GM12878 (cell line): ENCODE data around the gene ELL2. TPM values are rescaled to one million over a fixed set of nuclear protein-coding genes. Genes with fewer than 3 reads are reported as not detected.

Source experiments
- ATAC-seq: fragments of 200-7000 bp; cut with Tn5 transposase; 3 replicates; pipeline ENCODE4 v1.9.1; 2020; ENCODE audit warnings: mild to moderate bottlenecking, moderate library complexity
- BruUV-seq: library from RNA; stranded (reverse); fragments of 400-500 nt; replicated peaks from 2 replicates; lab custom pipeline; 2021; lab: Mats Ljungman, UMichigan
- CTCF ChIA-PET: fragments of 300-600 bp; sonication (Branson Sonifier 250); formaldehyde crosslinking; extraction: SDS; loops from one replicate; lab custom pipeline; 2021; ENCODE audit warnings: inconsistent platforms; lab: Yijun Ruan, JAX
- POLR2A ChIA-PET: fragments of 350-600 bp; formaldehyde crosslinking; extraction: SDS; loops from one replicate; lab custom pipeline; 2021; ENCODE audit warnings: inconsistent platforms; lab: Charles Lee
- RAD21 ChIA-PET: fragments of 300-600 bp; sonication (Branson Sonifier 250); formaldehyde crosslinking; loops from one replicate; lab custom pipeline; 2023; ENCODE audit warnings: antibody characterized with exemption; ENCODE audit not compliant: unreplicated experiment; lab: Charles Lee
- SMC1A ChIA-PET: fragments of 300-600 bp; sonication (Branson Sonifier 250); formaldehyde crosslinking; loops from one replicate; lab custom pipeline; 2023; ENCODE audit not compliant: unreplicated experiment, uncharacterized antibody; lab: Charles Lee
- DNase-seq: peaks from one replicate; pipeline ENCODE4 v3.0.0-alpha.2; 2011; ENCODE audit warnings: low read depth, low spot score
- FAIRE-seq: peaks from 3 replicates; lab custom pipeline; 2011; peaks lifted over from hg19 to GRCh38; lab: Jason Lieb, UNC
- H2AFZ ChIP-seq: 2 replicates; pipeline ENCODE4 v1.6.0; 2011; ENCODE audit warnings: low read depth, low read length, control low read depth; ENCODE audit not compliant: control insufficient read depth
- H3K27ac ChIP-seq: 2 replicates; pipeline ENCODE4 v1.5.1; 2011; ENCODE audit warnings: control low read depth; ENCODE audit not compliant: control insufficient read depth, insufficient read depth
- H3K27me3 ChIP-seq, 2 experiments: replicated peaks in 1 of 2; 2 replicates each; pipeline versions ENCODE4 v1.6.0 to v1.6.1; 2011; ENCODE audit warnings: low read length in 1 of 2; ENCODE audit not compliant: control insufficient read depth in 2 of 2, insufficient read depth in 2 of 2
- H3K36me3 ChIP-seq, 2 experiments: 2 replicates each; pipeline ENCODE4 v1.5.1; 2011; ENCODE audit warnings: low read length in 1 of 2; ENCODE audit not compliant: control insufficient read depth in 2 of 2, insufficient read depth in 2 of 2
- H3K4me1 ChIP-seq: 2 replicates; pipeline ENCODE4 v1.6.1; 2011; ENCODE audit warnings: mild to moderate bottlenecking, low read length, moderate library complexity, mixed read lengths; ENCODE audit not compliant: control insufficient read depth, insufficient read depth
- H3K4me2 ChIP-seq: 2 replicates; pipeline ENCODE4 v1.6.0; 2011; ENCODE audit warnings: control low read depth; ENCODE audit not compliant: control insufficient read depth, insufficient read depth
- H3K4me3 ChIP-seq: fragments of 200-600 bp; sonication (generic); 2 replicates; pipeline ENCODE4 v1.5.1; 2016
- H3K79me2 ChIP-seq: 2 replicates; pipeline ENCODE4 v1.6.0; 2011; ENCODE audit warnings: low read length; ENCODE audit not compliant: control insufficient read depth, insufficient read depth
- H3K9ac ChIP-seq: 2 replicates; pipeline ENCODE4 v1.8.0; 2011; ENCODE audit warnings: low read length, control low read depth, mixed read lengths; ENCODE audit not compliant: control insufficient read depth, insufficient read depth
- H3K9me3 ChIP-seq: replicated peaks from 3 replicates; pipeline ENCODE4 v1.5.1; 2011; ENCODE audit warnings: mild to moderate bottlenecking, low read length; ENCODE audit not compliant: control insufficient read depth, insufficient read depth
- H4K20me1 ChIP-seq: 2 replicates; pipeline ENCODE4 v1.6.0; 2011; ENCODE audit not compliant: control insufficient read depth, insufficient read depth
- FOS ChIP-seq: IDR thresholded peaks from 3 replicates; pipeline ENCODE4 v1.6.1; 2011; ENCODE audit warnings: borderline replicate concordance; ENCODE audit not compliant: insufficient read length; ENCODE audit errors: extremely low read depth
- IKZF2 ChIP-seq, 2 experiments: fragments of 450-650 bp; IDR thresholded peaks; 2 replicates each; pipeline ENCODE4 v1.6.1; 2017; ENCODE audit warnings: mild to moderate bottlenecking in 2 of 2, moderate library complexity in 2 of 2
- KDM1A ChIP-seq: fragments of 200-600 bp; sonication (generic); IDR thresholded peaks from 2 replicates; pipeline ENCODE4 v1.6.1; 2016; ENCODE audit warnings: borderline replicate concordance
- LARP7 ChIP-seq: fragments of 450-650 bp; IDR thresholded peaks from 2 replicates; pipeline ENCODE4 v1.6.1; 2017; ENCODE audit warnings: mild to moderate bottlenecking
- MEF2A ChIP-seq: IDR thresholded peaks from 2 replicates; pipeline ENCODE4 v1.6.1; 2011; ENCODE audit warnings: low read depth, mild to moderate bottlenecking, low read length, moderate library complexity; ENCODE audit not compliant: insufficient read depth
- NR2C2 ChIP-seq: IDR thresholded peaks from 2 replicates; pipeline ENCODE4 v1.6.1; 2011; ENCODE audit warnings: borderline replicate concordance, low read depth; ENCODE audit not compliant: control insufficient read depth, insufficient read length
- POLR2A ChIP-seq: IDR thresholded peaks from 2 replicates; pipeline ENCODE4 v1.6.1; 2011; ENCODE audit warnings: low read depth, mild to moderate bottlenecking, low read length
- POU2F2 ChIP-seq: IDR thresholded peaks from 3 replicates; pipeline ENCODE4 v1.6.1; 2011; ENCODE audit warnings: low read depth, mild to moderate bottlenecking, low read length, borderline replicate concordance
- SMC3 ChIP-seq: IDR thresholded peaks from 2 replicates; pipeline ENCODE4 v1.6.1; 2011; ENCODE audit warnings: low read length, improper control_type of control experiment, borderline replicate concordance
- SRF ChIP-seq, 2 experiments: IDR thresholded peaks; 2 replicates each; pipeline ENCODE4 v1.6.1; 2011; ENCODE audit warnings: low read depth in 2 of 2, low read length in 2 of 2, mild to moderate bottlenecking in 1 of 2, moderate library complexity in 1 of 2
- in situ Hi-C: fragments of 300-500 bp; cut with MboI; formaldehyde crosslinking; loops from 9 replicates; pipeline ENCODE4 v1.14.3; 2018; ENCODE audit warnings: mixed read lengths
- intact Hi-C: fragments of 100-400 bp; cut with micrococcal nuclease; formaldehyde crosslinking; loops from one replicate; pipeline ENCODE4 v1.14.2; 2022; ENCODE audit not compliant: unreplicated experiment
- polyA plus RNA-seq, 11 experiments: library from polyadenylated mRNA; depleted of rRNA in 4 of 11; unstranded in 6 of 11; stranded (reverse) in 5 of 11; fragments of >200 nt; fragmentation: Nextera tagmentation in 4 of 11; fragmentation: Illumina TruSeq in 1 of 11; extraction: Ambion mirVana in 4 of 11; extraction: Trizol in 1 of 11; gene quantifications; 1 replicate in 1 of 11; 2 replicates in 10 of 11; pipeline versions ENCODE4 v1.2.1 to v1.2.3, GENCODE V29; 2011 to 2016; ENCODE audit warnings: inconsistent platforms in 2 of 11, missing spikeins in 2 of 11, low read depth in 1 of 11
- total RNA-seq, 4 experiments: library from RNA; depleted of rRNA in 3 of 4; stranded (reverse); fragments of >200 nt in 3 of 4; fragmentation: Illumina TruSeq in 1 of 4; extraction: Trizol in 1 of 4; gene quantifications; 2 replicates each; pipeline versions ENCODE4 v1.2.1 to v1.2.3, GENCODE V29; 2013 to 2021
- TF ChIP-seq, protein P1 (sequence below): fragments of 450-650 bp; IDR thresholded peaks from 2 replicates; pipeline ENCODE4 v1.6.1; 2018; ENCODE audit warnings: borderline replicate concordance, mild to moderate bottlenecking; ENCODE audit not compliant: partially characterized antibody
- TF ChIP-seq, protein P2 (sequence below): IDR thresholded peaks from 2 replicates; pipeline ENCODE4 v1.6.1; 2011; ENCODE audit warnings: low read depth, mild to moderate bottlenecking, low read length, moderate library complexity, borderline replicate concordance; ENCODE audit errors: extremely low read depth
- TF ChIP-seq, protein P3 (sequence below): fragments of 450-650 bp; IDR thresholded peaks from 2 replicates; pipeline ENCODE4 v1.6.1; 2017; ENCODE audit warnings: borderline replicate concordance
- TF ChIP-seq, protein P4 (sequence below): fragments of 450-650 bp; IDR thresholded peaks from 2 replicates; pipeline ENCODE4 v1.6.1; 2017; ENCODE audit warnings: antibody characterized with exemption, mild to moderate bottlenecking, moderate library complexity

The ELL2 gene
- total and polyA plus RNA-seq, 10 of the 15 experiments (the other 5 are each of a cell fraction or from before 2014, with no cell fraction given): 24.2 to 91.4 (median 57.4) TPM

DNA sequence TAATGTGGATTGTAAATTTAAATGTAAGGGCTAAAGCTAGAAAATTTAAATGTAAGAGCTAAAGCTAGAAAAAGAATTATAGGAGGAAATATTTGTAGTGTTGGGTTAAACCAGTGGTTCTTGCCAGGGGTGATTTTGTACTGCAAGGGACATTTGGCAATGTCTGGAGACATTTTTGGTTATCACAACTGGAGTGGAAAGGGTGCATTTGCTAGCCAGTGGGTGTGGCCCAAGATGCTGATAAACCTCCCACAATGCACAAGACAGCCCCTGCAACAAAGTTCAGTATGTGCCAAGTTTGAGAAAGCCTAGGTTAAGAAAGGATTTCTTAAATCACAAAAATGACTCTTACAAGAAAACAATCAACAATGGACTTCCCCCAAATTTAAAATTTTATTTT is 31.6 kb upstream of the ELL2 start:
- TF ChIP-seq FOS (no peak), SRF (IDR thresholded peaks at IDR 0.05; ENCODE audit: low read depth in 2 of 2, low read length in 2 of 2) (no peak), KDM1A (no peak), SMC3 (no peak), POU2F2 (no peak), MEF2A (no peak), IKZF2 (IDR thresholded peaks at IDR 0.05) (no peak), POLR2A (no peak), LARP7 (no peak), NR2C2 (no peak)
- TF ChIP-seq, protein P1, sequence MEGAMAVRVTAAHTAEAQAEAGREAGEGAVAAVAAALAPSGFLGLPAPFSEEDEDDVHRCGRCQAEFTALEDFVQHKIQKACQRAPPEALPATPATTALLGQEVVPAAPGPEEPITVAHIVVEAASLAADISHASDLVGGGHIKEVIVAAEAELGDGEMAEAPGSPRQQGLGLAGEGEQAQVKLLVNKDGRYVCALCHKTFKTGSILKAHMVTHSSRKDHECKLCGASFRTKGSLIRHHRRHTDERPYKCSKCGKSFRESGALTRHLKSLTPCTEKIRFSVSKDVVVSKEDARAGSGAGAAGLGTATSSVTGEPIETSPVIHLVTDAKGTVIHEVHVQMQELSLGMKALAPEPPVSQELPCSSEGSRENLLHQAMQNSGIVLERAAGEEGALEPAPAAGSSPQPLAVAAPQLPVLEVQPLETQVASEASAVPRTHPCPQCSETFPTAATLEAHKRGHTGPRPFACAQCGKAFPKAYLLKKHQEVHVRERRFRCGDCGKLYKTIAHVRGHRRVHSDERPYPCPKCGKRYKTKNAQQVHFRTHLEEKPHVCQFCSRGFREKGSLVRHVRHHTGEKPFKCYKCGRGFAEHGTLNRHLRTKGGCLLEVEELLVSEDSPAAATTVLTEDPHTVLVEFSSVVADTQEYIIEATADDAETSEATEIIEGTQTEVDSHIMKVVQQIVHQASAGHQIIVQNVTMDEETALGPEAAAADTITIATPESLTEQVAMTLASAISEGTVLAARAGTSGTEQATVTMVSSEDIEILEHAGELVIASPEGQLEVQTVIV: no peak
- TF ChIP-seq, protein P2, sequence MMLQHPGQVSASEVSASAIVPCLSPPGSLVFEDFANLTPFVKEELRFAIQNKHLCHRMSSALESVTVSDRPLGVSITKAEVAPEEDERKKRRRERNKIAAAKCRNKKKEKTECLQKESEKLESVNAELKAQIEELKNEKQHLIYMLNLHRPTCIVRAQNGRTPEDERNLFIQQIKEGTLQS: no peak
- TF ChIP-seq, protein P3, sequence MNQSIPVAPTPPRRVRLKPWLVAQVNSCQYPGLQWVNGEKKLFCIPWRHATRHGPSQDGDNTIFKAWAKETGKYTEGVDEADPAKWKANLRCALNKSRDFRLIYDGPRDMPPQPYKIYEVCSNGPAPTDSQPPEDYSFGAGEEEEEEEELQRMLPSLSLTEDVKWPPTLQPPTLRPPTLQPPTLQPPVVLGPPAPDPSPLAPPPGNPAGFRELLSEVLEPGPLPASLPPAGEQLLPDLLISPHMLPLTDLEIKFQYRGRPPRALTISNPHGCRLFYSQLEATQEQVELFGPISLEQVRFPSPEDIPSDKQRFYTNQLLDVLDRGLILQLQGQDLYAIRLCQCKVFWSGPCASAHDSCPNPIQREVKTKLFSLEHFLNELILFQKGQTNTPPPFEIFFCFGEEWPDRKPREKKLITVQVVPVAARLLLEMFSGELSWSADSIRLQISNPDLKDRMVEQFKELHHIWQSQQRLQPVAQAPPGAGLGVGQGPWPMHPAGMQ: no peak
- TF ChIP-seq, protein P4, sequence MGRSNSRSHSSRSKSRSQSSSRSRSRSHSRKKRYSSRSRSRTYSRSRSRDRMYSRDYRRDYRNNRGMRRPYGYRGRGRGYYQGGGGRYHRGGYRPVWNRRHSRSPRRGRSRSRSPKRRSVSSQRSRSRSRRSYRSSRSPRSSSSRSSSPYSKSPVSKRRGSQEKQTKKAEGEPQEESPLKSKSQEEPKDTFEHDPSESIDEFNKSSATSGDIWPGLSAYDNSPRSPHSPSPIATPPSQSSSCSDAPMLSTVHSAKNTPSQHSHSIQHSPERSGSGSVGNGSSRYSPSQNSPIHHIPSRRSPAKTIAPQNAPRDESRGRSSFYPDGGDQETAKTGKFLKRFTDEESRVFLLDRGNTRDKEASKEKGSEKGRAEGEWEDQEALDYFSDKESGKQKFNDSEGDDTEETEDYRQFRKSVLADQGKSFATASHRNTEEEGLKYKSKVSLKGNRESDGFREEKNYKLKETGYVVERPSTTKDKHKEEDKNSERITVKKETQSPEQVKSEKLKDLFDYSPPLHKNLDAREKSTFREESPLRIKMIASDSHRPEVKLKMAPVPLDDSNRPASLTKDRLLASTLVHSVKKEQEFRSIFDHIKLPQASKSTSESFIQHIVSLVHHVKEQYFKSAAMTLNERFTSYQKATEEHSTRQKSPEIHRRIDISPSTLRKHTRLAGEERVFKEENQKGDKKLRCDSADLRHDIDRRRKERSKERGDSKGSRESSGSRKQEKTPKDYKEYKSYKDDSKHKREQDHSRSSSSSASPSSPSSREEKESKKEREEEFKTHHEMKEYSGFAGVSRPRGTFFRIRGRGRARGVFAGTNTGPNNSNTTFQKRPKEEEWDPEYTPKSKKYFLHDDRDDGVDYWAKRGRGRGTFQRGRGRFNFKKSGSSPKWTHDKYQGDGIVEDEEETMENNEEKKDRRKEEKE: no peak
- H3K9me3 ChIP-seq: no peaks in the 10 kb centered on the region
- H3K27ac ChIP-seq: no peak overlapping the region
- SMC1A ChIA-PET: no interaction called here
- in situ Hi-C loops: no loop called here
- BruUV-seq: no TSS peak
- H3K36me3 ChIP-seq: no peaks in the 10 kb centered on the region
- DNase-seq (no peak), ATAC-seq (no peak), FAIRE-seq (no peak)
- H4K20me1 ChIP-seq: no peaks in the 10 kb centered on the region
- CTCF ChIA-PET: interaction anchor here (0.6 kb wide), 1 partner anchor 12 kb away, joined by 3 read pairs; no protein-coding TSS in a partner anchor
- no peak overlapping the region for H3K4me3 ChIP-seq
- RAD21 ChIA-PET: no interaction called here
- no peak overlapping the region for H3K9ac ChIP-seq
- no peaks in the 10 kb centered on the region for H3K4me1 ChIP-seq
- H3K79me2 ChIP-seq: no peaks in the 10 kb centered on the region
- H3K27me3 ChIP-seq: no peaks in the 10 kb centered on the region
- H3K4me2 ChIP-seq: no peak overlapping the region
- no peak overlapping the region for H2AFZ ChIP-seq
- POLR2A ChIA-PET: no interaction called here
- intact Hi-C loops: no loop called here
